Measurements from ENCODE around the gene LRRC7.

DNA sequence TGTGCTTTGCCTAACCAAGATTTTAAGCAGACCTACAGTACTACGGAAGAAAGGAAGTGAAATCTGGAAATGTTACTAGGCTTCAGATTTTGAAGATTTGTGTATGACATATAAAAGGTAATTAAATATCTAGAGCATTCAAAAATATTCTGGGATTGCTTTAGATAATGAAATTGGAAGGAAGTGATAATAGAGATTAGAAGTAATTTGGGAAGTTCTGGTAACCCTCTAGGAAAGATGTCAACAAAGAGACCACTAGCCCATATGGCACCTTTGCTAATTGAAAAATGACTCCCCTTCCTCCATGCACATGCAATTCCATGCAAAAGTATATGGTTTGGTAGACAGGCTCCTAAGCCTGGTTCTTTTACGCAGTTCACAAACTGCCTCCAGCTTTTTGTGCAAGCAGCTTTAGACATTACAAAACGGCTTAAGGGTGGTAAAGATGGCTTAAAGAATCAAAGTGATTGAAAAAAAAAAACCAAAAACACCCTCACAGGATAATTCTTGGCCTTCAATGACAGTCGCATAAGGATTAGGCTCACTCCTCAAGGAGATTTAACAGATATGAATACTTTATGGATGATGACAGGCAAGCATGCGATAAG lies 81.8 kb downstream of the LRRC7 start:
- TF ChIP-seq REST (IDR thresholded peaks at IDR 0.05; ENCODE audit: low read depth) (no peak), TCF12 (IDR thresholded peaks at IDR 0.05; ENCODE audit: low read depth) (no peak), EP300 (IDR thresholded peaks at IDR 0.05; ENCODE audit: borderline replicate concordance) (no peak), TEAD4 (IDR thresholded peaks at IDR 0.05) (no peak), CREB1 (IDR thresholded peaks at IDR 0.05; ENCODE audit: low read depth) (no peak), RAD21 (IDR thresholded peaks at IDR 0.05; ENCODE audit: low read depth) (no peak), ZBTB7A (IDR thresholded peaks at IDR 0.05; ENCODE audit: low read depth) (no peak), NFIC (IDR thresholded peaks at IDR 0.05) (no peak), FOXM1 (IDR thresholded peaks at IDR 0.05; ENCODE audit: borderline replicate concordance, low read depth) (no peak), TAF1 (IDR thresholded peaks at IDR 0.05; ENCODE audit: low read depth) (no peak), CEBPB (IDR thresholded peaks at IDR 0.05) (no peak), YY1 (IDR thresholded peaks at IDR 0.05; ENCODE audit: low read depth) (no peak)
- TF ChIP-seq, protein P1, sequence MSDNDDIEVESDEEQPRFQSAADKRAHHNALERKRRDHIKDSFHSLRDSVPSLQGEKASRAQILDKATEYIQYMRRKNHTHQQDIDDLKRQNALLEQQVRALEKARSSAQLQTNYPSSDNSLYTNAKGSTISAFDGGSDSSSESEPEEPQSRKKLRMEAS (IDR thresholded peaks at IDR 0.05), result no peak
- TF ChIP-seq, protein P2, sequence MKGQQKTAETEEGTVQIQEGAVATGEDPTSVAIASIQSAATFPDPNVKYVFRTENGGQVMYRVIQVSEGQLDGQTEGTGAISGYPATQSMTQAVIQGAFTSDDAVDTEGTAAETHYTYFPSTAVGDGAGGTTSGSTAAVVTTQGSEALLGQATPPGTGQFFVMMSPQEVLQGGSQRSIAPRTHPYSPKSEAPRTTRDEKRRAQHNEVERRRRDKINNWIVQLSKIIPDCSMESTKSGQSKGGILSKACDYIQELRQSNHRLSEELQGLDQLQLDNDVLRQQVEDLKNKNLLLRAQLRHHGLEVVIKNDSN (IDR thresholded peaks at IDR 0.05), result no peak
